ENCODE results near the gene PUM2. TPM values are rescaled to one million over a fixed set of nuclear protein-coding genes. Genes with fewer than 3 reads are reported as not detected.
A peak's percentile ranks its signal among the peaks of the same experiment; 100 is the strongest.

Gene PUM2
- total RNA-seq, 5 donors from 2014 or later (not counting 1 experiment from before 2014, with no cell fraction given) = 128 to 154 (median 138) TPM

GRCh38 chr2:20391951-20392699 lies 41.5 kb upstream of the PUM2 start:
- 76% methylated on average over 7 of the region's 8 CpGs for WGBS (ENCODE audit: insufficient coverage)
- ChIA-PET CTCF (no interaction called here), POLR2A (no interaction called here)
- no peak overlapping the region for H3K27ac Mint-ChIP-seq
- H3K4me3 Mint-ChIP-seq = no peak overlapping the region
- H3K36me3 Mint-ChIP-seq = no peaks in the 10 kb centered on the region
- DNase-seq (no peak), ATAC-seq (replicated peaks in 1 of 4) (no peak)
- no peaks in the 10 kb centered on the region for H3K9me3 Mint-ChIP-seq
- no peaks in the 10 kb centered on the region for H3K4me1 ChIP-seq (ENCODE audit: control insufficient read depth in 1 of 2, extremely low read depth in 1 of 2, insufficient read depth in 2 of 2, low read length in 2 of 2)
- H3K4me1 Mint-ChIP-seq = no peaks in the 10 kb centered on the region
- peaks cover 0 to 23% of the 10 kb centered on the region in 2 experiments for H3K27me3 ChIP-seq (replicated peaks in 1 of 2; ENCODE audit: control insufficient read depth in 2 of 2, extremely low read depth in 1 of 2, insufficient read depth in 2 of 2, low read length in 1 of 2)
- no peak overlapping the region for H3K4me3 ChIP-seq (ENCODE audit: control insufficient read depth in 1 of 2, extremely low read depth in 1 of 2, low read length in 1 of 2)
- no peaks in the 10 kb centered on the region for H3K9me3 ChIP-seq
- no peaks in the 10 kb centered on the region for H3K36me3 ChIP-seq (ENCODE audit: control insufficient read depth in 2 of 2, extremely low read depth in 1 of 2, insufficient read depth in 1 of 2, low read length in 1 of 2)
- peaks cover 7 to 17% of the 10 kb centered on the region in 2 donors for H3K27me3 Mint-ChIP-seq
- no peak overlapping the region for H3K27ac ChIP-seq (ENCODE audit: low read length)

GRCh38 chr2:20390524-20391123 lies 40.0 kb upstream of the PUM2 start:
- Histone ChIP-seq H3K9me3 (no peaks in the 10 kb centered on the region), H3K27me3 (replicated peaks in 1 of 2; ENCODE audit: control insufficient read depth in 2 of 2, extremely low read depth in 1 of 2, insufficient read depth in 2 of 2, low read length in 1 of 2) (peaks cover 0 to 14% of the 10 kb centered on the region in 2 experiments), H3K27ac (ENCODE audit: low read length) (no peak overlapping the region), H3K36me3 (ENCODE audit: control insufficient read depth in 2 of 2, extremely low read depth in 1 of 2, insufficient read depth in 1 of 2, low read length in 1 of 2) (no peaks in the 10 kb centered on the region), H3K4me1 (ENCODE audit: control insufficient read depth in 1 of 2, extremely low read depth in 1 of 2, insufficient read depth in 2 of 2, low read length in 2 of 2) (no peaks in the 10 kb centered on the region), H3K4me3 (ENCODE audit: control insufficient read depth in 1 of 2, extremely low read depth in 1 of 2, low read length in 1 of 2) (no peak overlapping the region)
- ATAC-seq (replicated peaks in 1 of 4) (no peak), DNase-seq (no peak)
- H3K4me3 Mint-ChIP-seq = no peak overlapping the region
- no peaks in the 10 kb centered on the region for H3K9me3 Mint-ChIP-seq
- H3K4me1 Mint-ChIP-seq = no peaks in the 10 kb centered on the region
- H3K27me3 Mint-ChIP-seq = peaks cover 0 to 9% of the 10 kb centered on the region in 2 donors
- H3K27ac Mint-ChIP-seq = no peak overlapping the region
- 79% methylated on average over 6 of the region's 7 CpGs for WGBS (ENCODE audit: insufficient coverage)
- H3K36me3 Mint-ChIP-seq = no peaks in the 10 kb centered on the region
- POLR2A ChIA-PET = no interaction called here
- CTCF ChIA-PET = no interaction called here

GRCh38 chr2:20384953-20385352 lies 34.3 kb upstream of the PUM2 start:
- CTCF ChIA-PET = interaction anchor here in 1 of 2 donors (1.3 kb wide), 1 partner anchor 26 kb away, joined by 3 read pairs; no protein-coding TSS in a partner anchor
- DNase-seq (no peak), ATAC-seq (replicated peaks in 1 of 4) (no peak)
- POLR2A ChIA-PET = interaction anchor here in 1 of 2 donors (0.6 kb wide), 1 partner anchor 18 kb away, joined by 3 read pairs; no protein-coding TSS in a partner anchor
- no peaks in the 10 kb centered on the region for H3K9me3 Mint-ChIP-seq
- no peaks in the 10 kb centered on the region for H3K36me3 ChIP-seq (ENCODE audit: control insufficient read depth in 2 of 2, extremely low read depth in 1 of 2, insufficient read depth in 1 of 2, low read length in 1 of 2)
- H3K27ac ChIP-seq (ENCODE audit: low read length) = no peak overlapping the region
- no peaks in the 10 kb centered on the region for H3K27me3 Mint-ChIP-seq
- H3K4me1 ChIP-seq (ENCODE audit: control insufficient read depth in 1 of 2, extremely low read depth in 1 of 2, insufficient read depth in 2 of 2, low read length in 2 of 2) = no peaks in the 10 kb centered on the region
- no peaks in the 10 kb centered on the region for H3K36me3 Mint-ChIP-seq
- no peak overlapping the region for H3K4me3 Mint-ChIP-seq
- H3K27ac Mint-ChIP-seq = no peak overlapping the region
- H3K9me3 ChIP-seq = no peaks in the 10 kb centered on the region
- 43% methylated on average over 1 of the region's 2 CpGs for WGBS (ENCODE audit: insufficient coverage)
- no peaks in the 10 kb centered on the region for H3K27me3 ChIP-seq (replicated peaks in 1 of 2; ENCODE audit: control insufficient read depth in 2 of 2, extremely low read depth in 1 of 2, insufficient read depth in 2 of 2, low read length in 1 of 2)
- H3K4me3 ChIP-seq (ENCODE audit: control insufficient read depth in 1 of 2, extremely low read depth in 1 of 2, low read length in 1 of 2) = no peak overlapping the region
- H3K4me1 Mint-ChIP-seq = peaks cover 0 to 6% (median 0%) of the 10 kb centered on the region in 3 donors

GRCh38 chr2:20382965-20383810 lies 32.5 kb upstream of the PUM2 start:
- Histone ChIP-seq H3K4me3 (ENCODE audit: control insufficient read depth in 1 of 2, extremely low read depth in 1 of 2, low read length in 1 of 2) (no peak overlapping the region), H3K4me1 (ENCODE audit: control insufficient read depth in 1 of 2, extremely low read depth in 1 of 2, insufficient read depth in 2 of 2, low read length in 2 of 2) (no peaks in the 10 kb centered on the region), H3K9me3 (no peaks in the 10 kb centered on the region), H3K36me3 (ENCODE audit: control insufficient read depth in 2 of 2, extremely low read depth in 1 of 2, insufficient read depth in 1 of 2, low read length in 1 of 2) (no peaks in the 10 kb centered on the region), H3K27ac (ENCODE audit: low read length) (no peak overlapping the region), H3K27me3 (replicated peaks in 1 of 2; ENCODE audit: control insufficient read depth in 2 of 2, extremely low read depth in 1 of 2, insufficient read depth in 2 of 2, low read length in 1 of 2) (peaks cover 0 to 10% of the 10 kb centered on the region in 2 experiments)
- peaks cover 0 to 6% (median 0%) of the 10 kb centered on the region in 3 donors for H3K4me1 Mint-ChIP-seq
- WGBS (ENCODE audit: insufficient coverage) = 92% methylated on average over 2 of the region's 9 CpGs
- no peak for ATAC-seq (replicated peaks in 1 of 4)
- POLR2A ChIA-PET = no interaction called here
- CTCF ChIA-PET = interaction anchor here in 1 of 2 donors (0.6 to 1.1 kb wide), 2 partner anchors 28 to 1989 kb away, joined by 3 to 5 read pairs; no protein-coding TSS in a partner anchor
- H3K4me3 Mint-ChIP-seq = no peak overlapping the region
- peak overlapping the region; percentile 4 to 78 for H3K27ac Mint-ChIP-seq
- no peaks in the 10 kb centered on the region for H3K27me3 Mint-ChIP-seq
- H3K36me3 Mint-ChIP-seq = no peaks in the 10 kb centered on the region
- no peaks in the 10 kb centered on the region for H3K9me3 Mint-ChIP-seq
- DNase-seq = peak in 1 of 35 experiments; percentile 3

- ChIA-PET POLR2A (no interaction called here), CTCF (interaction anchor here in 1 of 2 donors (0.6 to 1.4 kb wide), 2 partner anchors 20 to 55 kb away, joined by 3 read pairs; no protein-coding TSS in a partner anchor)
- Histone ChIP-seq H3K27me3 (replicated peaks in 1 of 2; ENCODE audit: control insufficient read depth in 2 of 2, extremely low read depth in 1 of 2, insufficient read depth in 2 of 2, low read length in 1 of 2) (peaks cover 0 to 10% of the 10 kb centered on the region in 2 experiments), H3K4me3 (ENCODE audit: control insufficient read depth in 1 of 2, extremely low read depth in 1 of 2, low read length in 1 of 2) (no peak overlapping the region), H3K27ac (ENCODE audit: low read length) (no peak overlapping the region), H3K36me3 (ENCODE audit: control insufficient read depth in 2 of 2, extremely low read depth in 1 of 2, insufficient read depth in 1 of 2, low read length in 1 of 2) (no peaks in the 10 kb centered on the region), H3K9me3 (no peaks in the 10 kb centered on the region), H3K4me1 (ENCODE audit: control insufficient read depth in 1 of 2, extremely low read depth in 1 of 2, insufficient read depth in 2 of 2, low read length in 2 of 2) (no peaks in the 10 kb centered on the region)
- Mint-ChIP-seq H3K27me3 (peaks cover 0 to 3% of the 10 kb centered on the region in 2 donors), H3K9me3 (no peaks in the 10 kb centered on the region), H3K4me1 (peaks cover 0 to 6% (median 0%) of the 10 kb centered on the region in 3 donors), H3K4me3 (no peak overlapping the region), H3K27ac (no peak overlapping the region), H3K36me3 (no peaks in the 10 kb centered on the region)
- ATAC-seq (replicated peaks in 1 of 4) (no peak), DNase-seq (no peak)
- WGBS (ENCODE audit: insufficient coverage) = no CpG with 5 or more reads among the region's 2 CpGs
These were observed 30.8 kb upstream of the PUM2 start for GRCh38 chr2:20381457-20381856.
